COR-L47 (cell line): ENCODE data around the gene MYO5B.

Source experiments
- DNase-seq: peaks from one replicate; lab custom pipeline; 2025; lab: John Stamatoyannopoulos, UW

MYO5B gene

GRCh38 chr18:50011813-50012435, 183.0 kb downstream of the MYO5B start:
- DNase-seq, result no peak

- DNase-seq, result peak; percentile 56
Measured at GRCh38 chr18:50009773-50010335, 185.1 kb downstream of the MYO5B start.

DNA sequence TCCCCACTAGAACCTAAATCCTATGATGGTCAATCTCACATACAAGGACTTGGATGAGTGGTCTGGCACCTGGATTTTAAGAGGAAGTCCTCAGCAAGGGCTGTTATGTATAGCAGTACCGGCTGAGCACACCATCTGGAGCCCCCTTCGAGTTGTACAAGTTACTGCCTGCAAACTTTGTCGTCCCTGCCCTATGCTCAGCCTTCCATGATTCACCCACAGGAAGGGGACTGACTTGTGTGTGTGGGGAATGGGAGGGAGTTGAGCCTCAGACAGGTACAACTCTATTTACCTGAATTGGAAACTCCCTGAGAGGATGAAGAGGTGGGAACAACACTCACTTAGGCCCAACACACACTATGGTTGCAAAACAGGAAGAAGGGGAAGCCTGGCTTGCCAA, 186.6 kb downstream of the MYO5B start:
- DNase-seq, result no peak

DNA sequence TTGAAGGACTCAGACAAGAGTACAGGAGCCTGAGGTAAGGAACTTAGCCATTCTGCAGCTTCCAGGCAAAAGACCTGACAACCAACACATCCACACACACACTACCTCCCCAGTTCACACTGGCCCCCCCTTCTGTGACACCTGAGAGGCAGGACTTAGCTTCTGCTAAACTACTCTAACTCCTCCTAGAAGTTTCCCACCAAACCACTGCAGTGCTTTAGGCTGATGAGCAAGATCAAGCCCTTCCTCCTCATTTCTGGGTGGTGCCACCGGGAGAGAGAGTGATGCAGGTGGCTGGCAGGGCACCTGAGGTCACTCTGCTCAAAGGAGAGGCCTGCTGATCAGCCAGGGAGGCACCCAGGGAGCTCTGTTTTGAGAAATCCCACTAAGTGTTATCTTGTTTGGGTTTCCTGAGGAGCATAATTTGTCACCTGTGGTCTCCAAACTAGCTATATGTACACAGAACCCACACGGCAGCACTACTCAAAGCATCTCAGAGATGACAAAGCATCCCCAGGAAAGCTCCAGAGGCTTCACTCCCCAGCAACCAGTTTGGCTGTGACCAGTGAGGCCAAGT, 188.4 kb downstream of the MYO5B start:
- peak; percentile 91 for DNase-seq

DNA sequence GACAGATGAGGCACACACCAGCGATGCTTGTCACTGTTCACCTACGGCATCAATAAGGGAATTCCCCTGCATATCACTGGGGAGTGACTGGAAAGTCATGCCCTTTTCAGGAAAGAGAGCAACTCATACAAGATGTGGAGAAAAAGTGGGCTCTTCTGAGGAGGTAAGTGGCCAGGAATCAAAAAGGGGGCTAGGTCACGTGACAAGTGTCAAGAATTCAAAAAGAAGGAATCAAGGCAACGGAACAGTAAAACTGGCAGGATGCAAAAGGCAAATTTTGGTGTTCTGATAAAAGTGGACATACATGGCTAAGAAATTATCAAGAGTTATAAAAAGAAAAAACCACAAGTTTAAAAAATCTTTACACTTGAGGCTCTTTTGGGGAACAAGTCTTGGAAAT, 190.9 kb downstream of the MYO5B start:
- no peak for DNase-seq

GRCh38 chr18:50002781-50003180, 192.2 kb downstream of the MYO5B start:
- DNase-seq, result no peak

- no peak for DNase-seq
Measured at GRCh38 chr18:50000227-50000626, 194.7 kb downstream of the MYO5B start.

DNA sequence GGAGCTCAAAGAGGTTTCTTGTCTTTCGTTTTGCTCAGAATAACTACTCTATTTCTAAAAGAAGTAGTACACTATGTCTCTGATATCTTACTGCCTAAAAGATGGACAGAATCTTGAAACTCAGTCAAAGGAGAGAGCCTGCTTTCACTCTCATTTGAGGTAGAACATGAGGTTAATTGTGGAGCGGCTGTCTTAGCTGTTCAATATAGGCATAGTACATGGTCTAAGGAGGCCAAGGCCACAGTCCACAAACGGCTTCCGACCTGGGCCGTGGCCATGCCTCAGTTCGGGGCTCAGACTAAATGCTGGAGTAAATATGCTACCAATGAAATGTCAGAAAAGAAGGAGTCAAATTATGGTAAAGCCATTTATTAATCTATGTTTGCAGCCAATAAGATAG, 195.8 kb downstream of the MYO5B start:
- no peak for DNase-seq

- no peak for DNase-seq
Measured at GRCh38 chr18:49997558-49997957, 197.4 kb downstream of the MYO5B start.

- no peak for DNase-seq
Measured at GRCh38 chr18:49994410-49994809, 200.5 kb downstream of the MYO5B start.

GRCh38 chr18:49993299-49993698, 201.6 kb downstream of the MYO5B start:
- DNase-seq, result no peak

DNA sequence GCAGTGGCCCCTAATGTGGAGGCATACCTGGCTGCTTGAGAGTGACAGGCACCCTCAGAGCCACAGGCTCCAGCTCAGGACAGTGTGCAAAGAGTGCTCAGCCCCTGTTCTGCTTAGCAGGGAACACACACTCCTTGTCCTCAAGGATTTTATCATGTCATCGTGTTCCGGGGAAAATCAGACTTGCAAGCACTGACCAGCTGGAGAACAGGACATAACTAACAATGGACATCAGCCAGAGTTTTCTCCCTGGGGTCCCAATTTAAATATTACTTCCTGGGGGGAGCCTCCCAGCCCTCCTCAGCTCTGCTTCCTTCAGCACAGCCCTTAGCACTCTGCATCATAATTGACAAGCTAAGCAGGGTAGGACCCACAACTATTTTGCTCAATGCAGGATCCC, 206.2 kb downstream of the MYO5B start:
- DNase-seq, result no peak

- no peak for DNase-seq
Measured at GRCh38 chr18:49988101-49988500, 206.8 kb downstream of the MYO5B start.

DNA sequence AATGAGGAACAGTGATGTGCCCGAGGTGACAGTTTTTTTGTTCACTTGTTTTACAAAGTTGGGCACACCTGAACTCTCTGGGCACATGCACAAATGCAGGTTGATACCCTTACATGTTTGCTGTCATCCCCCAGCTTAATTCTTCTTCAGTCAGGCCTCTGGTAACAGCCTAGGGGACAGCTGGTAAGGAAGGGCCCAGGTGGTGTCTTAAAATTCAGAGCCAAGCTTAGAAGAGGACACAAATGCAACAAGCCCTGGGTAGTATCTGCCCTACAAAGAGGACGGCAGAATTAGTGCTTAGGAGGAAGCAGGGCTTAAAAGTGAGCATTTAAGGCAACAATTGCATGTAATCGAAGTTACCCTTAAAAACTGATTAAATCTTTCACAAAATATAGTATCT, 209.7 kb downstream of the MYO5B start:
- no peak for DNase-seq

GRCh38 chr18:49980896-49981295, 214.1 kb downstream of the MYO5B start:
- no peak for DNase-seq

- no peak for DNase-seq
Measured at GRCh38 chr18:49976795-49977560, 218.0 kb downstream of the MYO5B start.

DNA sequence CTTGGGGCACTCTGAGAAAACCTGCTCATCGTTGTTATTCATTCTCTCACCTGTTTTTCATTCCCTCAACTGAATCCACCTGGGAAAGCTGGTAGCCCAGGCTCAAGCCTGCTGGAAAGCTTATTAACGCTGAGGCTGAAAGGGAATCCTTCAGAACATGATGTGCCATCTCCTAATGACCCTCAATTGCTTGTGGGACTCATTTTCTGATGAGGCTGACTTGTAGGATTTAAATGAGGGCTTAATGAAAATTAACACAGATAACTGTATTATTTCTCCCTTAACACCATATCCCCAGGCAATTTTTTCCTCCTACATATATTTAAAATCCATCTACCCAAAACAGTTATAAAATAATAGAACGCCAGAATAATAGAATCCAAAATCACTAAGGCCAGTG, 218.9 kb downstream of the MYO5B start:
- DNase-seq, result no peak

DNA sequence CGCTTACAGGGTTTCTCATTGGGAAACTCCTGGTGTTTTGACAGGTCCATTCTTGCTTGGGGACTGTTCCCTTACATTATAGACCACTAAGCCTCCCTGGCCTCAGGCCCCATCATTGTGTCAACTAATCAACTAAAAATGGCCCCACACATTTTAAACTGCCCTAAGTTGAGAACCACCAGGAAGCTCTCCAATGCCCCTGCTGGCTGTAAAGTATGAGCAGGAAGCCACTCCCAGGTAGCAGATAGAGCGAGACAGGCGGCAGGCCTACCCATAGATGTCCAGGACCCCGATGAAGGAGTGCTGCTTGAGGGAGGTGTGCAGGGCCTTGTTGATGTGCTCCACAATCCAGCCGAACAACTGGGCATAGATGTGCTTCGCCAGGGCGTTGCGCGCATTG, 220.9 kb downstream of the MYO5B start:
- DNase-seq, result no peak

DNA sequence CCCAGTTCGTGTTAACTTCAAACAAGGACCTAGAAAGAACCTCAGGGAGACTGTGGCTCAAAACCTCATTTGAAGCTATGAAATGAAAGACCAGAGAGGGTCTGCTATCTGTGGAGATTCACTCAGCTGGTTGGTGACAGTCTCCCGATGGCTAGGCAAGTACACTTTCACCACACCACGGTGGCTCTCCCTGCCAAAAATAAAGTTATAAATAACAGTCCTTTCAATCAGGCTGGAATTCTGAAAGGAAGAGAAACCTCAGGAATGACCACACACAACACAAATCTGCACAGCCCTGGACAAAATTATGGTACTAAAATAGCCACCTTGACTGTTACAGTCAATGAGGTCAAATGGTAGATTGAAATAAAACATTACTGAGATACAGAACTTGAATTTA, 221.4 kb downstream of the MYO5B start:
- DNase-seq, result no peak

GRCh38 chr18:49972535-49972934, 222.4 kb downstream of the MYO5B start:
- DNase-seq, result no peak

GRCh38 chr18:49971462-49971861, 223.5 kb downstream of the MYO5B start:
- DNase-seq, result no peak

GRCh38 chr18:49970319-49970718, 224.6 kb downstream of the MYO5B start:
- no peak for DNase-seq

DNA sequence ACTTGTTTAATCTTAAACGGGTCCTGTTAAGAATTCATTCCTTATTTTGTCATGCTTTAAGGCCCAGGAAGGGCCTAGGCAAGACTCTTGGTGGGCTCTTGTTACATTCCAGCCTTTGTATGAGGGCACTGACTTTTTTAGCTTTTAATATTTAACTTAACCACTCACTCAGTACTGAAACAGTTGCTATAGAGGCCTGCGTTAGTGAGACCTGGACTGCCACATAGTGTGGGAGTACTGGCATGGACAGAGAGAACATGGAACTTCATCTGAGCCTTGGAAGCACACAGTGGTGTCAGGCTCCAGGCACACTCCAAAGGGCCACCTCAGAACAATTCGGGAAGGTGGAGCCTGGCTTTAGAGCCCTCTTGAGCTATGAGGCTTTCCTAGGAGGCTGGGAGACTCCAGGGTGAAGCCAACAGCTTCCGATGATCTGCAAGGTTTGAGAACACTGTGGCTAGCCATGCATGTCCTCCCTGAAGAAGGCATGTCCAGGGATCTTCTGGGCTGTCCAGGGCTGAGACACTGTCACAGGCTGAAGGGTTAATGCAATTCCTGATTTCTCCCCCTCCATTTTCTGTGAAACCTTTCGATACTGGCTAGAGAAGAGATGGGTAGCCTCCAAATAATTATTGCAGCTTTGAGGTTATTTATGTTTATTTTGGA, 226.2 kb downstream of the MYO5B start:
- no peak for DNase-seq
